HS-5 (cell line): Measurements from ENCODE around the gene ZNF609.
A peak's percentile ranks its signal among the peaks of the same experiment; 100 is the strongest.

Experiments used
- DNase-seq: peaks from one replicate; pipeline ENCODE4 v3.0.0-alpha.2; 2012; ENCODE audit warnings: low read depth

Gene ZNF609

DNA sequence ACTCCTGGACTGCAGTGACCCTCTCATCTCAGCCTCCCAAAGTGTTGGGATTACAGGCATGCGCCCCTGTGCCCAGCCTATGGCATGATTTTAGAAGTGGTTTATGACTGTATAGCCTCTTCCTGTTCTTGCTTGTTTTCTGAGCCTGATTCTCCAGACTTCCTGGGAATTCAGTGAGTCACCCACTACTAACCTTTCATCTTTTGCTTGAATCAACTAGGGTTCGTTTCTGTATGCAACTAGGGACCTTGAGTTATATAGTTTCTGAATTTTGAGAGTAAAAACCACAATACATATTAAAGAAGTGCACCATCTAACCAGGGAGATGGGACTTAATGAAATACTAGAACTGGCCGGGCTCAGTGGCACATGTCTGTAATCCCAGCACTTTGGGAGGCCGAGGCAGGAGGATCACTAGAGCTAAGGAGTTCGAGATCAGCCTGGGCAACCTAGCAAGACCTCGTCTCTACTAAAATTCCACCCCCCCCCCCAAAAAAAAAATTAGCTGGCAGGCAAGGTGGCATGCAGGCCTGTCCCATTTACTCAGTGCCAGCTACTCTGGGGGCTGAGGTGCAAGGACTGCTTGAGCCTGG, 76.0 kb downstream of the ZNF609 start:
- DNase-seq, result peak; percentile 58

DNA sequence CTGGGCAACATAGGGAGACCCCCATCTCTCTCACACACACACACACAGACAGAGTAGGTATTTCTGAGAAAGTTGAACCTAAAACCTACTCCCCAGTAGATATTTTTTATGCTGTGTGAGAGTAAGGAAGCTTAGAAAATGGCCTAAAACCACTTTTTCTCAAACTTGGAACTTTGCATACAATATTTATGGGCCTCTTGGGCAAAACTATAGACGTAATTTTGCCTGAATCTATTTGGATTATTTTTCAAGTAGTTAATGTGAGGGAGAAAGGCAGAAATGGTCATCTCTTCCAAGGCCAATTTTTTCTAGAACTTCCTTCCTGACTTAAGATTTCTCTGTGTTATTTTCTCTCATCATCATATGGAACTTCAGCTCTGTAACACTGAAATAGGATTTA, 81.7 kb downstream of the ZNF609 start:
- no peak for DNase-seq

DNA sequence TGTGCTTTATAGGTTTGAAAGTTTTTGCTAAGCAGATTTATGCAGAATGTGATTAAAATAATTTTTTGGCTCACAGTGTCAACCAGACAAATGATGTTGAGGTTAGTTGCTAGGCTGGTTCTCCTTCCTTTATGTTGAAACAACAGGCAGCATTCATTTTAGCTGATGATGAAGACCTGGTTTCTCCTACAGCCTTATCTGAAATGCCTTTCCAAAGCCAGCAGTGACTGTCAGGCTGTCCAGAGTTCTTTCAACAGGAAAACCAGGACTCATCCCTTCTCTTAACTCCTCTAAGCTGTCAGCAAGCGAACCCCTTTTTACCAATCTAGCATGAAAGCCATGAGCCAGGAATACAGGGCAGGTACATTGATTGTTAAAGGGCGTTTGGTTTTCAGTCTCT, 84.1 kb downstream of the ZNF609 start:
- no peak for DNase-seq

DNA sequence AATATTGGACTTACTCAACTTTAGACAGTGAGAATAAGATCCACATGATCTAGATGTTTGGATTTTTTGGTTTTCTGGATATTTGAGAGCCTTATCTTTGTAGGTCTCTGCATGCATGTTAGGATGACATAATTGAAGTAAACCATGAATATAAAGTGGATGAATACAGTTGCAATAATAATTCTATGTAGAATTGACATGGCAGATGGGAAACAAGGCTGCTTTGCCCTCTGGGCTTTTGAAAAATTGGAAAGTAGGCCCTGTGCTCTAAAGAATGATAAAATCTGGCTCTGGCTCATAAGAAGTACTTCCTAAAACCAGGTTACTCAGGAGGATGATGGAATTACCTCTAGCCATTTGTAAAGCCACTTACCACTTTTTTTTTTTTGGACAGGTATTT, 86.9 kb downstream of the ZNF609 start:
- no peak for DNase-seq

DNA sequence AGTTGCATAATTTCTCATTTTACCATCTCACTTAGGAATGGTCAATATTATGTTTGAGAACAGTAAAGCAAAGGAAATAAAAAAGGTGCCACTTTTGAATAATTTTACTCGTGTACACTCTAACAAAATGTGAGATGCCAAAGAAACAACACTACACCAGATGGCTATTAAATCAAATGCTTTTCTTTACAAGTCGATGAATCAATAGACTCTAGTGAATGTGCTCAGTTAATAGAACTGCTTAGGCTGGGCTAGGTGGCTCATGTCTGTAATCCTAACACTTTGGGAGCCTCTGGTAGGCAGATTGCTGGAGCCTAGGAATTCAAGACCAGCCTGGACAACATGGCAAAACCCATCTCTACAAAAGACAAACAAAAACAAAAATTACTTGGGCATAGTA, 87.9 kb downstream of the ZNF609 start:
- no peak for DNase-seq

DNA sequence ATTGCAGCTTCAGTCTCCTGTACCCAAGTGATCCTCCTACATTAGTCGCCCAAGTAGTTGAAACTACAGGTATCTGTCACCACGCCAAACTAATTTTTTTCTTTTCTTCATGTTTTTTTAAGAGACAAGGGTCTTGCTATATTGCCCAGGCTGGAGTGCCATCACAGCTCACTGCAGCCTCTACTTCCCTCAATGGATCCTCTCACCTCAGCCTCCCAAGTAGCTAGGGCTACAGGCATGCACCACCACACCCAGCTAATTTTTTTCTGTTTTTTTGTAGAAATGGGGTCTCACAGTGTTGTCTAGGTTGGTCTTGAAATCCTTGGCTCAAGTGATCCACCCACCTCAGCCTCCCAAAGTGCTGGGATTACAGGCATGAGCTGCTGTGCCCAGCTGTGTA, 89.5 kb downstream of the ZNF609 start:
- DNase-seq, result no peak

DNA sequence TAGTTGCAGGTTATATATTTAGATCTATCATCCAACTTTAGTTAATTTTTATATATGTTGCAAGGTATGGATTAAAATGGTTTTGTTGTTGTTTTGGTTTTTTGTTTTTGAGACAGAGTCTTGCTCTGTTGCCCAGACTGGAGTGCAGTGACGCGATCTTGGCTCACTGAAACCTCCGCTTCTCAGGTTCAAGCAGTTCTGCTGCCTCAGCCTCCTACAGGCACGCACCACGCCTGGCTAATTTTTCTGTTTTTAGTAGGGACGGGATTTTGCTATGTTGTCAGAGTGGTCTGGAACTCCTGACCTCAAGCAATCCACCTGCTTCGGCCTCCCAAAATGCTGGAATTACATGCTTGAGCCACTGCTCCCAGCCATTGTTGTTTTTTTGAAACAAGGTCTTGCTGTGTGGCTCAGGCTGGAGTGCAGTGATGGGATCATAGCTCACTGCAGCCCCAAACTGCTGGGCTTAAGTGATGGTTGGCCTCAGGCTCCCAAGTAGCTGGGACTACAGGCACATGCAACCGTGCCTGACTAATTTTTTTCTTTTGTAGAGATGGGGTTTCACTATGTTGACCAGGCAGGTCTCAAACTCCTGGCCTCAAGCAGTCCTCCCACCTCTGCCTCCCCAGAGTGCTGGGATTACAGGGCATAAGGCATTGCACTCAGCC, 92.0 kb downstream of the ZNF609 start:
- DNase-seq, result no peak

DNA sequence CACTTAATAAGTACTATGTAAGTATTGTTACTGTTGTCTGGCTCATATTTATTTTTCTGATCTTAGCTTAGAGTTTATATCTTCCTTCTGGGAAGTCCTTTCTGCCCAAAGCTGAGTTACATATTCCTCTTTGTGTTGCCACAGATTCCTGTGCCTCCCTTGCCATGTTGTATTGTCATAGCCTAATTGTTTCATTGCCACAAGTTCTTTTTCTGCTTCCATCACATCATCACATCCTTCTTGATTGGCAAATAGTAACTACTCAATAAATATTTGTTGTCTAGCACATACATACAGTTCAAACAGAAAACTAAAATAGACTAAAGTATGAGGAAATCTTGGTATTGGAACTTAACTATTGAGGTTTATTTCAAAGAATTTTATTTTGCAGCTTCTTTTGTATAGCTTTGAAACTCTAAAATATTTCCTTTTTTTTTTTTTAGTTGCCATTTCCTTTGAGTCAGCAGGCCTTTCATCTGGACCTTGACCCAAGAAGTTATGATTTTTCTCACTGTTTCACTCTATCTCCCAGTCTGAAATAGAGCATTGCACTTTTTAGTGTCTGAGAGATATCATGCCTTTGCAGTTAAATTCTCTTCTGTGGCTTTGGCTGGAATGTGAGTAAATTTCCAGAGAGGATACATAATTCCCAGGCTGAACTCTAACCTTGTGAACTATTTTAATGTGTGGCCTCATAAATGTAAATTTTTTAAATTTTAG, 98.2 kb downstream of the ZNF609 start:
- no peak for DNase-seq

DNA sequence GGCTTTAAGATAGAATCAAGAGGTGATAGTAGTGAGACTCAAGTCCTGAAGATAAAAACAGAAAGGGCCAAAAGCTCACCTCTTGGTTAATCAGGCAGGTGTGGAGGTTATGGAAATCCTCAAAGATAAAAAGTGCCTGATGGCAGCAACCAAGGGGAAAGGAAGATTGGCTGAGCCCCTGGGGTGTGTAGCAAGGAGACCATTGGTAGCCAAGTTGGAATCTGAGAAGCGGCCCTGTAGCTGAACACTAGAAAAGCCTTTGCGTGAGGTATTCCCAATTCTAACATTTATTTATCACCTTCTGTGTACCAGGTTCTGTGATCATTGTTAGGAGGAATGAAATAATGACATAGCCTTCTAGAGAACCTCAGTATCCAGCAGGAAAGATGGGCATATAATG, 98.9 kb downstream of the ZNF609 start:
- no peak for DNase-seq

DNA sequence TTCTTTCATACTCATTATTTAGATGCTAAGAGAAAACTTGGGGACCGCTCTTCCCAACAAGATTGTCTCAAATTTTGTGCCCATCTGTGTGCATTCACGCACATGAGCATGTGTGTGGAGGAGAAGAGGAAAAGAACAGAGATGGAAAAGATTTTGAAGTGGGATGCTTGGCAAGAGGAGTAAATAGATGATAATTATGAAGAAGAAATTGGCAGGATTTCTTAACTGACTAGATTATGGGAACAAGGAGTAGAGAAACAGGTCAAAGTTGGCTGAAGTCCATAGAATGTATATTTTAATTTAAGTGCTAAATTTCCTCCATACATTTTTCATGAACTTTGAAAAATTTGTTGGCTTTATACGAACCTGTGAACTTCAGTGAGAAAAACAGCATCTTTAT, 100.1 kb downstream of the ZNF609 start:
- DNase-seq, result no peak

DNA sequence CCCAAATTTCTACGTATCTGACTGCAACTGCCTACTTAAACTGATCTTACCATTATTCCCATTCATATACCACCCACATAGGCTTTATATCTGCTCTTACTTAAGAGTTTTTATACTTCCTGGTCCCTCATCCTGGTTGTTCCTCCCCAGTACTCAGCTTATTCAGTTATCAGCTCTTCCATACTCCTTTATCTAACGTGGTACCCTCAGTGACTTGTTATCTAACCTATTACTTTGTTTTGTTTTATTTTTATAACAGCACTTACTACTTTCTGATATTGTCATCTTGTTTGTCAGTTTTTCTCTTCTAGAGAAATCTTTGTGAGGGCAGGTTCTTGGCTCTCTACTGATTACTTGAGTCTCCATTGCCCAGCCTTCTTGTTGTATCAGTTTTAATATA, 100.6 kb downstream of the ZNF609 start:
- no peak for DNase-seq

DNA sequence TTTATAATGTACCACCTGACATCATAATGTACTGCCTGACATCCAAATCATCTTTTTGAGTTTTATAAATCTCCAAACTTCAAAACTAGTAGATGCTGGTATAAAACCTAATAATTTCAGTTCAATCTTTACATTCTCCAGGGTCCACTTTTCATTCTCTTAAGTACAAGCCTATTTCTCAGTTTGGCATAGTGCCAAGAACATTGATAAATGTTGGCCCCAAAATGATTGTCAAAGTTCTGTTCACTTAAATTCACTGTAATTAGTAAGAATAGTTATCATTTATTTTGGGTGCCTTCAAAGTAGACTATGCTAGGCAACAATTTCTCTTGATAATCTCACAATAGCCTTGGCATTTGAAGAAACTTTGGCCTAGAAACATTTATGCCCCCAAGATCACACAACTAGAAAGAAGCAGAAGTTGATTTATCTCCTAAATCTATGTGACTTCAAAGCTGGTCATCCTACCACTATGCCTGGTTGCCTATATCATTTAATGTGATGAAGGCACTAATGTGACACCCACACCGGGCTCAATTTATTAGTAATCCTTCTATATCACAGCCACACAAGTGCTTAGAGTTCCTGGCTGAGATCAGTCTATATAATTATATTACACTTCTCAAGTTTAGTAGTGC, 101.7 kb downstream of the ZNF609 start:
- no peak for DNase-seq

DNA sequence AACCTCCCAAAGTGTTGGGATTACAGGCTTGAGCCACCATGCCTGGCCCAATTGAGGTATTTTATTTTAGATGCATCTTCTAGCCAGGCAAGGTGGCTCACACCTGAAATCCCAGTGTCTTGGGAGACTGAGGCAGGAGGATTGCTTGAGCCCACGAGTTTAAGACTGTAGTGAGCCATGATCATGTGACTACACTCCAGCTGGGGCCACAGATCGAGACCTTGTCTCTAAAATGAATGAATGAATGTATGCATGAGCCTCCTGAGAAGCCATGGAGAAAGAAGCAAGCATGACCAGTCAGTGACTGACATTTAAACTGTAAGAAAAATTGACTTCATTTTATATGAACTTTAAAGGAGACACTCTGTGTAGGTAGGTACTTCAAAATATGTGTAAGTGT, 105.7 kb downstream of the ZNF609 start:
- no peak for DNase-seq

DNA sequence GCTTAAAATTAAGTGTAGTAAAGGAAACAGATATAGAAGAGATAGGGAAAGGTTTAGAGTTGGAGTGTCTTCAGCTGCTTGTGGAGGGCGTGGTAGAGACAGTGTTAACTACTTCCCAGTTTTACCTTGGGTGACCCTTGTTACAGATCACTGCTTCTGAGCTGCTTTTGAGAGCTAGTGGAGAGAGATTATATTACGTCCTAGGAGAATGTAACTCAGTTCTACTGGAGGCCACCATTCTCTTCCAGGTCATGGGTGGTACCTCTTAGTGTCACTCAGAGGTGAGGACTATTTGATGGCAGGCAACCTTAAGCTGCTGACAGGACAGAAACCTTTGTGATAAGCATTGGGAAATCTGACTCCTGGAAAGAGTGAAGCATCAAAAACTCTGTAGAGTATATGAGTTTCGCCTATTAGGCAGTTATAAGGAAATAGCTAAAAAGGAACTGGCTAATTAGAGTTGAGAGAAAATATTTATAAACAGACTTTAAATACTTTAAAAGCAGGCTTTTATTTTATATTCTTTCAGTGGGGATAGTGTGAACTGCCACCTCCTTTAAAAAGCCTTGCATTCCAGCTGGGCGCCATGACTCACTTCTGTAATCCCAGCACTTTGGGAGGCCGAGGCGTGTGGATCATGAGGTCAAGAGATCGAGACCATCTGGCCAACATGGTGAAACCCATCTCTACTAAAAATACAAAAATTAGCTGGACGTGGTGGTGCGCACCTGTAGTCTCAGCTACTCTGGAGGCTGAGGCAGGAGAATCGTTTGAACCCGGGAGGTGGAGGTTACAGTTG, 106.5 kb downstream of the ZNF609 start:
- DNase-seq, result no peak

DNA sequence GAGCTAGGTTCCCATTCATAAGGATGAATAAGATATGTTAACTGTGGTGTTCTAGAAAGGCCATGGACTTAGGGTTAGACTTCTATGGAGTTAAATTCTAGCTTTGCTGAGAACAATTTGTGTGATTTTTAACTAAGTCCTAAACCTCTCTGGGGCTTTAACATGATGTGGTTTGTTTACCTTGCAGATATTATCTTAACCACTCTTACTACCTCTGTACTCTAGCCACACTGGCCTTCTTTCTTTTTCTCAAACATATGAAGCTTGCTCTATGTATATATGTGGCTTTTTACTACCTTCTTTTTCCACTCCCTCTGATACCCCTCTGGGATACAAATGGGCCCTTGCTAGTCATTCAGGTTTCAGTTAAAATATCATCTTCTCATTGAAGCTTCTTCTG, 108.4 kb downstream of the ZNF609 start:
- DNase-seq, result no peak

DNA sequence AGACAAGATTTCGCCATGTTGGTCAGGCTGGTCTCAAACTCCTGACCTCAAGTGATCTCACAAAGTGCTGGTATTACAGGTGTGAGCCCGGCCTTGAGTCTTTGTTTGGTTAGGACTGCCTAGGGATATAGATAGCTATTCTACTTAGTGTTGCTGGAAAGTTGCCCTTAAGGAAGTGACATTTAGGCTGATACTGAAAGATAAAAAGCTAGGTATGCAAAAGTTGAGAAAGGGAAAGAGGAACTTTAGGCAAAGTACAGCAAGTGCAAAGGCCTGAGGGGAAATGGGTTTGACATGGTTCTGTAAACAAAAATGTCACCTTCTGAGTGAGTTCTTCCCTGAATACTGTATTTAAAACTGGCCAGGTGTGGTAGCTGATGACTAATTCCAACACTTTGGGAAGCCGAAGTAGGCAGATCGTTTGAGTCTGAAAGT, 111.5 kb downstream of the ZNF609 start:
- no peak for DNase-seq

DNA sequence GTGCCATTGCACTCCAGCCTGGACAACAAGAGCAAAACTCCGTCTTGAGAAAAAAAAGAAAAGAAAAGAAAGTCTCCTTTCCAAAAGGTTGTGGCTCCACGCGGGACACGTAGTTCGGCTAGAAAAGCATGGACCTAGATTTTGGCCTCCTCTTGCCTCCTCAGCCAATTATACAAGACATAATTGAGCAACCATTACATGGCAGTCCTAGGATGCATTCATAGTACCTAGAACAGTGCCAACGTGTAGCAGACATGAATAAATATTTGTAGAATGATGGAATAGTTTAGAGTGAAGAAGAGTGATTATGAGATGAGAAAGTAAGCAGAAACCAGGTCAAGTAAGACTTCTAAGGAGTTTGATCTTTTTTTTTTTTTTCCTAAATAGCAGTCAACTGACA, 112.5 kb downstream of the ZNF609 start:
- no peak for DNase-seq

DNA sequence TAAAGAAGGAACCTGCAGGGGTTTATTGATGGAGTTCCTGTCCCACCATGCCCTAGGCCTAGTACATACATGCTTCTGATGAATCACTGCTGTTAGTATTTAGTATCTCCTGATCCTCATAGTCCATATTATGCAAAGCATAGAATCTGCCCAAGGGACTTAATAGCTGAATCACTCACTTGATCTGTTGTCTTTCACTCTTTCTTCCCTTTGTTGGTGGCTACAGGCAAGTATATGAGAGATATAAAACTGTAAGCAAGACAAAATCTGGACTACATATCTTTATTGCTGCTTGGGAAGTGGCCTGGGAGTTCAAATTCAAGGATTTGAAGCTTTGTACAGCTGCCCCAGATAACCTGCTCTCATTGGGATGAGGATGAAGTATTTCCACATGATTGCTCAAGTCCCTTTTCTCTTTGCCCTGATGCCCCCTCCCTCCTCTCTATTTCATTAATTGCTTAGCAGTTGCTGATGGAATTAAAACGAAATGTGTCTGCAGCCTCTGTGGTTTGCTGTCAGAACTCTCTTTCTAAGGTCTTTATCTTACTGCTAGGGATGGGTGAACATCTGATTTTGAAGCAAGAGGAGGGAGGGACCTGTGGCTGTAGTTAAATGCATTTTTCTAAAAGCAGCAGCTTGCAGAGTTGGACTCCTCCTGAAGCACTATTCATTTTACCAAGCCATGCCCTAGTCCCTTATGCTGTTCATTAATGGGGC, 114.1 kb downstream of the ZNF609 start:
- DNase-seq, result no peak

DNA sequence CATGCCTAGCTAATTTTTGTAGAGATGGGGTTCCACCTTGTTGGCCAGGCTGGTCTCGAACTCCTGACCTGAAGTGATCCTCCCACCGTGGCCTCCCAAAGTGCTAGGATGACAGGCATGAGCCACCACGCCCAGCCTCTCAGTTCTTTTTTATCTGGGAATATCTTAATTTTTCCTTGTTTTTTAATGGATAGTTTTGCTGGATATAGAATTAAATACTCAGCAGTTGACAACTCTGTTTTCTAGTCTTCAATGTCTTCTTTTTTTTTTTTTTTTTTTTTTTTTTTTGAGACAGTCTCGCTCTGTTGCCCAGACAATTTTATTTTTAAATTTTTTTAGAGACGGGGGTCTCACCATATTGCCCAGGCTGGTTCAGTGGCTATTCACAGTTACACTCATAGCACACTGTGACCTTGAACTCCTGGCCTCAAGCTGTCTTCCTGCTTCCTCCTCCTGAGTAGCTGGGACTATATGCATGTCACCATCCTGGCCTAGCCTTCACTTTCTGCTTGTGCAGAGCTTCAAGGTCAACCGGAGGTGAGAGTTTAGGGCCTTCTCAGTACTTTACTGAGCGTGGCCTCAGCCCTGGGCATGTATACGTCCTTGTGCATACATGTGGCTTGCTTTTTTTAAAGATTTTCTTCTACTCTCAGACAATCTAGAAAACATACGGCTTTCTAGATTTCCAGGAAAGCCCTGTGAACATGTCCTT, 120.5 kb downstream of the ZNF609 start:
- no peak for DNase-seq

DNA sequence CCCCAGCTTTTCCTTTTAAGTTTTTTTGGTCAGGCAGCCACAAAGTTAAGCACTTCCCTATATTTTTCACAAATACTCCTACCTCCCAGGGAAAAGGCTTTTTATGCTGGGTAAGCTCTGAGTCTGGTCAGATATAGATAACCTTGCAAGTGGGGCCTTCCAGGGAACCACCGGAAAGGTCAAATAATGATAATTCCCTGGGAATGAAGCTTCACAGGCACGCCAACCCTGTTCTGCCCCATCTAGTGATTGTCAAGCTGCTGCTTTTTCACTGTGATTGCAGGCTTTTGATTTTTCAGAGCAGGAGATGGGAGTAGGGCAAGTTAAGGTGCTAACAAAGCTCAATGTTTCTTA, 121.0 kb downstream of the ZNF609 start:
- DNase-seq, result no peak

DNA sequence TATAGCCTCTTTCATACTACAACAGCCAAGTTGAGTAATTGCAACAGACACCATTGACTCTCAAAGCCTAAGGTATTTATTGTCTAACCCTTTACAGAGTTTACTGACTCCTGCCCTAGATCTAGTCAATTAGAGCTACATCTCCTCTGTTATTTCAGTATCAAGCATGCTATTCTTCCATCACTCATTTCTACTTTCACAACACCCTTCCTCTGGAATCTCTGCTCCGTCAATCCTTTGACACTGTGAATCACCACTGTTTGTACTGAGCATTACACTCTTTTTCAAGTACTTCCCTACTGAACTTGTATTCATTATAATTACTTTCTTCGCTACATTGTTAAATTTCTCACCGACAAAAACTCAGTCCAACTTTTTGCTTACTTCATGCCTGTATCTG, 121.8 kb downstream of the ZNF609 start:
- no peak for DNase-seq
